ENCODE measurements around the gene LMX1A.

GRCh38 chr1:165364568-165365133, 8.1 kb upstream of the LMX1A start:
- no peak for TF ChIP-seq CTCF (conservative IDR thresholded peaks at IDR 0.05; ENCODE audit: low read depth in 2 of 2)
- no peak for TF ChIP-seq REST (IDR thresholded peaks at IDR 0.05; ENCODE audit: unreplicated experiment)
- no peak for TF ChIP-seq POLR2AphosphoS5 (IDR thresholded peaks at IDR 0.05; ENCODE audit: low read depth)
- no peak for TF ChIP-seq EZH2 (IDR thresholded peaks at IDR 0.05; ENCODE audit: low read depth, unreplicated experiment)
- no peak for TF ChIP-seq EZH2phosphoT487 (IDR thresholded peaks at IDR 0.05; ENCODE audit: unreplicated experiment)

All from GM23338 (cell line).